ENCODE data around the gene MACROD2. TPM values are rescaled to one million over a fixed set of nuclear protein-coding genes. Genes with fewer than 3 reads are reported as not detected.

Gene MACROD2
- total RNA-seq, 1 experiment from 2014 or later = 3.7 TPM

GRCh38 chr20:15848126-15848525 lies 1852.8 kb downstream of the MACROD2 start:
- no peaks in the 10 kb centered on the region for H3K4me1 ChIP-seq (ENCODE audit: control insufficient read depth in 1 of 2, insufficient read depth in 2 of 2, low read length in 2 of 2)
- no peak overlapping the region for H3K4me3 ChIP-seq (replicated peaks in 1 of 2; ENCODE audit: low read depth in 1 of 2, low read length in 2 of 2)
- ChIA-PET POLR2A (no interaction called here), RAD21 (ENCODE audit: low non-redundant PET in 1 of 2, low total read pairs in 2 of 2, uncharacterized antibody in 2 of 2, unreplicated experiment in 2 of 2) (no interaction called here), CTCF (no interaction called here)
- ATAC-seq (no peak), DNase-seq (ENCODE audit: low read depth, low spot score) (no peak)
- no peak overlapping the region for H2AFZ ChIP-seq (ENCODE audit: low read depth, low read length, poor library complexity, severe bottlenecking)
- no peak overlapping the region for H3K4me2 ChIP-seq (ENCODE audit: low read length)
- H3K27ac ChIP-seq (ENCODE audit: low read depth, low read length) = no peak overlapping the region
- no TSS peak for BruUV-seq (replicated peaks)
- no peaks in the 10 kb centered on the region for H3K9me2 ChIP-seq (ENCODE audit: insufficient read depth)
- H3K79me2 ChIP-seq (ENCODE audit: insufficient read depth, low read length) = no peaks in the 10 kb centered on the region
- peaks cover 8 to 9% of the 10 kb centered on the region in 2 experiments; a peak in 2 of 4 replicates for H3K9me3 ChIP-seq (ENCODE audit: control insufficient read depth in 1 of 2, insufficient read depth in 1 of 2, low read depth in 1 of 2, low read length in 2 of 2)
- no peak overlapping the region for H3K9ac ChIP-seq (ENCODE audit: low read length)
- intact Hi-C loops (cut with micrococcal nuclease) = no loop called here
- TF ChIP-seq REST (IDR thresholded peaks at IDR 0.05; ENCODE audit: low read depth) = no peak
- no peak for TF ChIP-seq ELF1 (IDR thresholded peaks at IDR 0.05; ENCODE audit: borderline replicate concordance, low read depth)
- no peak for TF ChIP-seq CBX3 (IDR thresholded peaks at IDR 0.05; ENCODE audit: low read depth)
- TF ChIP-seq MAX (IDR thresholded peaks at IDR 0.05) = no peak
- no peak for TF ChIP-seq TCF7L2 (IDR thresholded peaks at IDR 0.05; ENCODE audit: borderline replicate concordance, extremely low read depth, insufficient read depth, insufficient read length)
- no peak for TF ChIP-seq CTCF (IDR thresholded peaks at IDR 0.05 in 2 of 3, conservative IDR thresholded peaks at IDR 0.05 in 1 of 3; ENCODE audit: borderline replicate concordance in 1 of 3, insufficient read depth in 1 of 3, low read depth in 2 of 3, low read length in 2 of 3)
- TF ChIP-seq YY1 (IDR thresholded peaks at IDR 0.05; ENCODE audit: extremely low read depth, insufficient replicate concordance, low read depth, low read length) = no peak
- no peak for TF ChIP-seq CEBPB (IDR thresholded peaks at IDR 0.05; ENCODE audit: low read depth)
- no peak for TF ChIP-seq EGR1 (IDR thresholded peaks at IDR 0.05; ENCODE audit: low read depth)
- no peak for TF ChIP-seq ZFX (IDR thresholded peaks at IDR 0.05)
- TF ChIP-seq ATF3 (IDR thresholded peaks at IDR 0.05) = no peak
- no peak for TF ChIP-seq SRF (IDR thresholded peaks at IDR 0.05; ENCODE audit: low read depth)
- TF ChIP-seq SIN3A (IDR thresholded peaks at IDR 0.05; ENCODE audit: low read depth) = no peak
- TF ChIP-seq EZH2 (IDR thresholded peaks at IDR 0.05) = no peak
- no peak for TF ChIP-seq SP1 (IDR thresholded peaks at IDR 0.05; ENCODE audit: low read depth)
- no peak for TF ChIP-seq EZH2phosphoT487 (IDR thresholded peaks at IDR 0.05; ENCODE audit: borderline replicate concordance)
- no peak for TF ChIP-seq FOSL1 (IDR thresholded peaks at IDR 0.05; ENCODE audit: low read depth)
- no peak for TF ChIP-seq POLR2AphosphoS5 (IDR thresholded peaks at IDR 0.05; ENCODE audit: low read depth, low read length)
- no peak for TF ChIP-seq RAD21 (IDR thresholded peaks at IDR 0.05; ENCODE audit: low read depth)
- TF ChIP-seq JUND (IDR thresholded peaks at IDR 0.05) = no peak
- no peaks in the 10 kb centered on the region for H3K36me3 ChIP-seq (ENCODE audit: control insufficient read depth in 1 of 2, insufficient read depth in 2 of 2, low read length in 2 of 2)
- H4K20me1 ChIP-seq (ENCODE audit: insufficient read depth) = no peaks in the 10 kb centered on the region
- no peaks in the 10 kb centered on the region for H3K27me3 ChIP-seq (ENCODE audit: insufficient read depth, low read length)

All from HCT116 (cell line).